HEK293T (cell line): ENCODE measurements around the gene PKD1L1.

ENCODE experiments used
- ARNT ChIP-seq: fragments of 450-650 bp; IDR thresholded peaks from 2 replicates; pipeline ENCODE4 v1.6.1; 2017; ENCODE audit warnings: mild to moderate bottlenecking
- BHLHE40 ChIP-seq: fragments of 450-650 bp; IDR thresholded peaks from 2 replicates; pipeline ENCODE4 v1.6.1; 2016; ENCODE audit warnings: mild to moderate bottlenecking, moderate library complexity, borderline replicate concordance
- CTBP1 ChIP-seq: fragments of 450-650 bp; IDR thresholded peaks from 2 replicates; pipeline ENCODE4 v1.6.1; 2016; ENCODE audit warnings: borderline replicate concordance
- ELF4 ChIP-seq: fragments of 450-650 bp; IDR thresholded peaks from 2 replicates; pipeline ENCODE4 v1.6.1; 2017; ENCODE audit warnings: antibody characterized with exemption
- FOXK2 ChIP-seq: fragments of 450-650 bp; IDR thresholded peaks from 2 replicates; pipeline ENCODE4 v1.6.1; 2016; ENCODE audit warnings: mild to moderate bottlenecking
- FOXM1 ChIP-seq: fragments of 450-650 bp; IDR thresholded peaks from 2 replicates; pipeline ENCODE4 v1.6.1; 2017; ENCODE audit warnings: mild to moderate bottlenecking, borderline replicate concordance
- HDGF ChIP-seq: fragments of 450-650 bp; IDR thresholded peaks from 2 replicates; pipeline ENCODE4 v1.6.1; 2017; ENCODE audit warnings: antibody characterized with exemption, borderline replicate concordance
- L3MBTL2 ChIP-seq: fragments of 450-650 bp; conservative IDR thresholded peaks from 2 replicates; pipeline ENCODE4 v1.6.1; 2016; ENCODE audit warnings: mild to moderate bottlenecking
- NFRKB ChIP-seq: fragments of 450-650 bp; IDR thresholded peaks from 2 replicates; pipeline ENCODE4 v1.6.1; 2016; ENCODE audit warnings: mild to moderate bottlenecking, moderate library complexity
- SP1 ChIP-seq: fragments of 450-650 bp; IDR thresholded peaks from 2 replicates; pipeline ENCODE4 v1.6.1; 2017
- SUZ12 ChIP-seq: fragments of 450-650 bp; IDR thresholded peaks from 2 replicates; pipeline ENCODE4 v1.6.1; 2016; ENCODE audit warnings: mild to moderate bottlenecking
- TARDBP ChIP-seq: fragments of 450-650 bp; IDR thresholded peaks from 2 replicates; pipeline ENCODE4 v1.6.1; 2016
- ZNF384 ChIP-seq: fragments of 450-650 bp; IDR thresholded peaks from 2 replicates; pipeline ENCODE4 v1.6.1; 2016

DNA sequence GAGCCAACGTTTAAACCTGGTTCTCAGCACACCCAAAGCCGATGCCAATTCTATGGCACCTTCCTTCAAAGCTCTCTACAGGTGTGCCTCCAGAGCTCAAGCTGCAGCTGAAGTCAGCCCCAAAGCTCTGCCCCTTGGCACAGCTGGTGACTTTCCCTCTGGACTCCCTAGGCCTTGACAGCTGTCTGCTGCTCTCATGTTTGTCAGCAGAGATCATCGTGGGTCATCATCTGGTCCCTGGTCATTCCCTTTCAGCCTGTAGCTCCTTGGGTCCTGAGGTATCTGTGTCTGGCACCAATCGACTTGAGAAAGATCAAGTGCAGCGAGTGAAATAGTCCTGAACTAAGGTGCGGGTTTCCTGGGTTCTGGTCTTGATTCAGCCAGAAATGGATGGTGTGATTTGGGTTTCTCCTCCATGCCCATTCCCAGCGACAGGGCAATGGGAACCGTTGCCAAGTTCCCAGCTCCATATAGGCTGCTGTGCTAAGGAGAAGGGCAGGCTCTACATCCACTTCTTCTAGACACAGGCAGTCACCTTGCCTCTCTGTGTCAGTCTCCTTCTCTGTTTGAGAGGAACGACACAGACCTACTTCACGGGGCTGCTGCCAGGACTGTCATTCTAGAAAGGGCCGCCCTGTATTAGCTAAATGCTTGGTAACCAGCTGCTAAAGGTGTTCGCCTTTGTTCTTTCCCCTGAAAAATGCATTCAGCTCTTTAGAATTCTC lies 3.6 kb downstream of the PKD1L1 start:
- TF ChIP-seq SP1 (no peak), NFRKB (no peak), ZNF384 (no peak), ELF4 (no peak), TARDBP (no peak), FOXK2 (no peak), BHLHE40 (no peak), CTBP1 (no peak), ARNT (no peak), SUZ12 (no peak), FOXM1 (no peak), HDGF (no peak), L3MBTL2 (no peak)
